Astrocyte (in vitro differentiated cells and primary cell): ENCODE measurements around the gene GNAQ.

Experiments used
- CTCF ChIP-seq: IDR thresholded peaks from 2 replicates; pipeline ENCODE4 v1.5.1; 2011; ENCODE audit warnings: low read depth, mild to moderate bottlenecking, inconsistent platforms, low read length, moderate library complexity; ENCODE audit not compliant: insufficient read depth
- EZH2 ChIP-seq: IDR thresholded peaks from 2 replicates; pipeline ENCODE4 v1.6.1; 2012; ENCODE audit warnings: mild to moderate bottlenecking, low read length, inconsistent platforms; ENCODE audit not compliant: insufficient read depth

- TF ChIP-seq CTCF (no peak), EZH2 (no peak)
Observed at GRCh38 chr9:78049484-78049883, 17.9 kb upstream of the GNAQ start.
